ENCODE measurements around the gene GNG4.

GRCh38 chr1:235507623-235508022 lies 142.0 kb downstream of the GNG4 start:
- no peak for TF ChIP-seq MYC (IDR thresholded peaks at IDR 0.05; ENCODE audit: low read depth, low read length)
- no peak for TF ChIP-seq MAX (IDR thresholded peaks at IDR 0.05; ENCODE audit: insufficient read depth, insufficient read length)
- no peak for TF ChIP-seq POLR2A (IDR thresholded peaks at IDR 0.05; ENCODE audit: low read depth, low read length)
- no peak for TF ChIP-seq CTCF (IDR thresholded peaks at IDR 0.05; ENCODE audit: extremely low read depth in 1 of 2, insufficient read depth in 1 of 2, low read depth in 1 of 2, low read length in 2 of 2)
- TF ChIP-seq EZH2 (IDR thresholded peaks at IDR 0.05; ENCODE audit: borderline replicate concordance, low read depth, low read length, severe bottlenecking) = no peak

Data from endothelial cell of umbilical vein (primary cell).